Mesenchymal stem cell (in vitro differentiated cells and primary cell): Measurements from ENCODE around the gene TNFRSF25.

Experiments
- DNase-seq: peaks from one replicate; pipeline ENCODE4 v3.0.0-alpha.2; 2013
- H2AFZ ChIP-seq: one replicate; pipeline ENCODE4 v1.6.1; 2013; ENCODE audit warnings: low read depth, mild to moderate bottlenecking, control low read depth, inconsistent platforms, low read length, moderate library complexity
- H2AK5ac ChIP-seq: 2 replicates; pipeline ENCODE4 v1.6.1; 2013; ENCODE audit warnings: low read length, moderate library complexity, mild to moderate bottlenecking, inconsistent platforms; ENCODE audit not compliant: severe bottlenecking
- H2BK120ac ChIP-seq: one replicate; pipeline ENCODE4 v1.6.1; 2013; ENCODE audit warnings: low read depth, mild to moderate bottlenecking, inconsistent platforms, low read length, moderate library complexity
- H2BK12ac ChIP-seq, 2 experiments: one replicate each; pipeline ENCODE4 v1.6.1; 2013; ENCODE audit warnings: inconsistent platforms in 2 of 2, low read length in 2 of 2, mild to moderate bottlenecking in 2 of 2, moderate library complexity in 2 of 2, control low read depth in 1 of 2
- H2BK15ac ChIP-seq: one replicate; pipeline ENCODE4 v1.6.1; 2013; ENCODE audit warnings: mild to moderate bottlenecking, low read depth, inconsistent platforms; ENCODE audit not compliant: poor library complexity, severe bottlenecking
- H2BK5ac ChIP-seq: 2 replicates; pipeline ENCODE4 v1.6.1; 2013; ENCODE audit warnings: low read depth, mild to moderate bottlenecking, low read length, control low read depth, inconsistent platforms; ENCODE audit not compliant: poor library complexity, severe bottlenecking
- H3K14ac ChIP-seq, 2 experiments: one replicate each; pipeline ENCODE4 v1.6.1; 2013; ENCODE audit warnings: inconsistent platforms in 2 of 2, low read length in 2 of 2, control low read depth in 1 of 2, mild to moderate bottlenecking in 1 of 2, moderate library complexity in 1 of 2
- H3K18ac ChIP-seq, 2 experiments: one replicate each; pipeline ENCODE4 v1.6.1; 2013; ENCODE audit warnings: inconsistent platforms in 2 of 2, low read length in 2 of 2, control low read depth in 1 of 2, low read depth in 1 of 2, mild to moderate bottlenecking in 1 of 2
- H3K23ac ChIP-seq, 2 experiments: one replicate each; pipeline ENCODE4 v1.6.1; 2013; ENCODE audit warnings: inconsistent platforms in 2 of 2, low read length in 2 of 2, mild to moderate bottlenecking in 2 of 2, moderate library complexity in 2 of 2, control low read depth in 1 of 2
- H3K27ac ChIP-seq: 2 replicates; pipeline ENCODE4 v1.5.1; 2013; ENCODE audit warnings: mild to moderate bottlenecking, moderate library complexity, low read length, control low read depth, inconsistent platforms; ENCODE audit not compliant: poor library complexity, severe bottlenecking
- H3K27me3 ChIP-seq, 2 experiments: 2 replicates each; pipeline versions ENCODE4 v1.6.1 to v1.7.0; 2013; ENCODE audit warnings: low read length in 2 of 2, mild to moderate bottlenecking in 2 of 2, moderate library complexity in 2 of 2, control low read depth in 1 of 2, inconsistent platforms in 1 of 2; ENCODE audit not compliant: control insufficient read depth in 1 of 2, insufficient read depth in 1 of 2
- H3K36me3 ChIP-seq, 2 experiments: 2 replicates each; pipeline versions ENCODE4 v1.6.1 to v1.7.0; 2013; ENCODE audit warnings: low read length in 2 of 2, control low read depth in 1 of 2, inconsistent platforms in 1 of 2, low read depth in 1 of 2, mild to moderate bottlenecking in 1 of 2; ENCODE audit not compliant: insufficient read depth in 2 of 2, control insufficient read depth in 1 of 2
- H3K4ac ChIP-seq, 2 experiments: one replicate each; pipeline ENCODE4 v1.6.1; 2013; ENCODE audit warnings: inconsistent platforms in 2 of 2, low read length in 2 of 2, mild to moderate bottlenecking in 2 of 2, moderate library complexity in 2 of 2, control low read depth in 1 of 2, low read depth in 1 of 2
- H3K4me1 ChIP-seq: 2 replicates; pipeline ENCODE4 v1.6.1; 2013; ENCODE audit warnings: low read depth, low read length, control low read depth; ENCODE audit not compliant: control insufficient read depth, insufficient read depth
- H3K4me2 ChIP-seq: 2 replicates; pipeline ENCODE4 v1.6.1; 2013; ENCODE audit warnings: low read length, mild to moderate bottlenecking, inconsistent platforms; ENCODE audit not compliant: poor library complexity, severe bottlenecking
- H3K4me3 ChIP-seq, 2 experiments: 2 replicates each; pipeline versions ENCODE4 v1.5.1 to v1.7.0; 2013; ENCODE audit warnings: low read length in 2 of 2, mild to moderate bottlenecking in 2 of 2, control low read depth in 1 of 2, low read depth in 1 of 2; ENCODE audit not compliant: insufficient read depth in 1 of 2
- H3K79me1 ChIP-seq: replicated peaks from 2 replicates; pipeline ENCODE4 v1.6.1; 2013; ENCODE audit warnings: mild to moderate bottlenecking, control low read depth, low read length, inconsistent platforms; ENCODE audit not compliant: poor library complexity, severe bottlenecking
- H3K9ac ChIP-seq: 2 replicates; pipeline ENCODE4 v1.7.0; 2013; ENCODE audit warnings: mild to moderate bottlenecking, low read length, moderate library complexity
- H3K9me3 ChIP-seq: 2 replicates; pipeline ENCODE4 v1.7.0; 2013; ENCODE audit warnings: mild to moderate bottlenecking, low read length; ENCODE audit not compliant: control insufficient read depth
- H4K8ac ChIP-seq: one replicate; pipeline ENCODE4 v1.6.1; 2013; ENCODE audit warnings: inconsistent platforms, mild to moderate bottlenecking, low read length, moderate library complexity
- H4K91ac ChIP-seq: one replicate; pipeline ENCODE4 v1.6.1; 2013; ENCODE audit warnings: mild to moderate bottlenecking, low read length, inconsistent platforms
- WGBS: methylation state at CpG from one replicate; pipeline ENCODE4 v1.1.7; 2013; ENCODE audit warnings: mixed read lengths; 5-methylcytosine and 5-hydroxymethylcytosine counted together

The TNFRSF25 gene

GRCh38 chr1:6465461-6466005 is 440 bp downstream of the TNFRSF25 start:
- H3K9ac ChIP-seq = no peak overlapping the region
- peaks cover 0 to 24% of the 10 kb centered on the region in 2 experiments for H3K27me3 ChIP-seq
- no peak overlapping the region for H3K4ac ChIP-seq
- H3K36me3 ChIP-seq = peaks cover 38 to 89% of the 10 kb centered on the region in 2 experiments
- no peaks in the 10 kb centered on the region for H3K9me3 ChIP-seq
- no peak overlapping the region for H2BK12ac ChIP-seq
- H2BK15ac ChIP-seq = no peak overlapping the region
- no peaks in the 10 kb centered on the region for H3K79me1 ChIP-seq
- no peak overlapping the region for H3K23ac ChIP-seq
- H2BK5ac ChIP-seq = no peak overlapping the region
- WGBS = 73% methylated on average over 17 of the region's 21 CpGs
- no peak for DNase-seq
- peaks cover 2% of the 10 kb centered on the region for H3K4me1 ChIP-seq
- no peak overlapping the region for H2AFZ ChIP-seq
- H3K27ac ChIP-seq = no peak overlapping the region
- no peak overlapping the region for H2BK120ac ChIP-seq
- no peak overlapping the region for H2AK5ac ChIP-seq
- H3K14ac ChIP-seq = no peak overlapping the region
- no peak overlapping the region for H3K18ac ChIP-seq
- no peak overlapping the region for H4K91ac ChIP-seq
- H3K4me2 ChIP-seq = no peak overlapping the region
- H3K4me3 ChIP-seq = no peak overlapping the region
- no peak overlapping the region for H4K8ac ChIP-seq

GRCh38 chr1:6464915-6465314 is 1.1 kb downstream of the TNFRSF25 start:
- Histone ChIP-seq H3K4ac (no peak overlapping the region), H2BK15ac (no peak overlapping the region), H3K9ac (no peak overlapping the region), H3K36me3 (peaks cover 31 to 84% of the 10 kb centered on the region in 2 experiments), H3K4me2 (no peak overlapping the region), H3K9me3 (no peaks in the 10 kb centered on the region), H3K27me3 (peaks cover 0 to 28% of the 10 kb centered on the region in 2 experiments), H2BK12ac (no peak overlapping the region), H4K8ac (no peak overlapping the region), H3K79me1 (no peaks in the 10 kb centered on the region), H2AFZ (no peak overlapping the region), H2AK5ac (no peak overlapping the region), H2BK5ac (no peak overlapping the region), H3K4me1 (peaks cover 3% of the 10 kb centered on the region), H3K18ac (no peak overlapping the region), H3K4me3 (no peak overlapping the region), H3K23ac (no peak overlapping the region), H2BK120ac (no peak overlapping the region), H4K91ac (no peak overlapping the region), H3K14ac (no peak overlapping the region), H3K27ac (no peak overlapping the region)
- 95% methylated on average over 5 of the region's 5 CpGs for WGBS
- no peak for DNase-seq

- H2AK5ac ChIP-seq = no peak overlapping the region
- H3K4ac ChIP-seq = no peak overlapping the region
- H3K18ac ChIP-seq = no peak overlapping the region
- peaks cover 5% of the 10 kb centered on the region for H3K4me1 ChIP-seq
- no peak overlapping the region for H2AFZ ChIP-seq
- H3K36me3 ChIP-seq = peaks cover 27 to 79% of the 10 kb centered on the region in 2 experiments
- H3K23ac ChIP-seq = no peak overlapping the region
- H2BK5ac ChIP-seq = no peak overlapping the region
- H3K79me1 ChIP-seq = no peaks in the 10 kb centered on the region
- H4K8ac ChIP-seq = no peak overlapping the region
- no peaks in the 10 kb centered on the region for H3K9me3 ChIP-seq
- no peak overlapping the region for H3K14ac ChIP-seq
- peaks cover 0 to 32% of the 10 kb centered on the region in 2 experiments for H3K27me3 ChIP-seq
- no peak overlapping the region for H3K4me3 ChIP-seq
- H4K91ac ChIP-seq = no peak overlapping the region
- no peak overlapping the region for H3K4me2 ChIP-seq
- no peak overlapping the region for H2BK12ac ChIP-seq
- H3K9ac ChIP-seq = no peak overlapping the region
- H2BK15ac ChIP-seq = no peak overlapping the region
- DNase-seq = no peak
- no peak overlapping the region for H3K27ac ChIP-seq
- no peak overlapping the region for H2BK120ac ChIP-seq
- WGBS = 91% methylated on average over 7 of the region's 7 CpGs
Observed at GRCh38 chr1:6464514-6464836, 1.5 kb downstream of the TNFRSF25 start.

GRCh38 chr1:6463120-6463412 is 2.9 kb downstream of the TNFRSF25 start:
- WGBS = 100% methylated on average over 1 of the region's 1 CpG
- no peak overlapping the region for H3K23ac ChIP-seq
- peaks cover 0 to 37% of the 10 kb centered on the region in 2 experiments for H3K27me3 ChIP-seq

More at GRCh38 chr1:6463120-6463412, 2.9 kb downstream of the TNFRSF25 start:
- DNase-seq = no peak
- Histone ChIP-seq H4K91ac (no peak overlapping the region), H3K14ac (no peak overlapping the region), H3K79me1 (no peaks in the 10 kb centered on the region), H2BK120ac (no peak overlapping the region), H3K4me2 (no peak overlapping the region), H3K9me3 (no peaks in the 10 kb centered on the region), H4K8ac (no peak overlapping the region), H3K4ac (no peak overlapping the region), H2BK15ac (no peak overlapping the region), H2BK12ac (peak overlapping the region in 1 of 2 experiments; percentile 17), H3K27ac (no peak overlapping the region), H3K4me1 (peaks cover 5% of the 10 kb centered on the region), H3K4me3 (no peak overlapping the region), H3K9ac (no peak overlapping the region), H3K36me3 (peaks cover 16 to 65% of the 10 kb centered on the region in 2 experiments), H3K18ac (no peak overlapping the region), H2BK5ac (no peak overlapping the region), H2AK5ac (no peak overlapping the region), H2AFZ (no peak overlapping the region)
